Activated CD4-positive, alpha-beta T cell treated with anti-CD3 and anti-CD28 coated beads, Interleukin-2, amount 10 ng/mL, durations not matched to agents 24 days and 14 days (primary cell): ENCODE results near the gene ENAM. TPM values are rescaled to one million over a fixed set of nuclear protein-coding genes. Genes with fewer than 3 reads are reported as not detected.
A peak's percentile ranks its signal among the peaks of the same experiment; 100 is the strongest.
"Not testable (repeated sequence)": the region's sequence is repeated elsewhere in the genome, so short reads cannot be mapped to it uniquely, and the experiment has no call there.

ENCODE experiments used
- DNase-seq: peaks from one replicate; pipeline ENCODE4 v3.0.0; 2022
- H3K27ac Mint-ChIP-seq: one replicate; pipeline ENCODE4 v1.8.0; 2022; ENCODE audit warnings: mild to moderate bottlenecking, mixed read lengths
- H3K27me3 Mint-ChIP-seq: one replicate; pipeline ENCODE4 v1.8.0; 2022; ENCODE audit warnings: mixed read lengths
- H3K36me3 Mint-ChIP-seq: one replicate; pipeline ENCODE4 v1.8.0; 2022; ENCODE audit warnings: low read depth, mild to moderate bottlenecking, mixed read lengths
- H3K4me1 Mint-ChIP-seq: one replicate; pipeline ENCODE4 v1.8.0; 2021; ENCODE audit warnings: mixed read lengths
- H3K4me3 Mint-ChIP-seq: one replicate; pipeline ENCODE4 v1.8.0; 2022; ENCODE audit warnings: mild to moderate bottlenecking, moderate library complexity, mixed read lengths
- H3K9me3 Mint-ChIP-seq: one replicate; pipeline ENCODE4 v1.8.0; 2021; ENCODE audit warnings: mixed read lengths
- intact Hi-C: fragments of 100-400 bp; cut with micrococcal nuclease; formaldehyde crosslinking; loops from one replicate; pipeline ENCODE4 v1.15.1; 2023
- total RNA-seq: library from RNA; stranded (reverse); gene quantifications from 2 replicates; pipeline ENCODE4 v1.2.3, GENCODE V29; 2022

Gene ENAM
- total RNA-seq, 1 donor from 2014 or later = not detected

- Mint-ChIP-seq H3K36me3 (no peaks in the 10 kb centered on the region), H3K27ac (no peak overlapping the region), H3K4me3 (no peak overlapping the region), H3K9me3 (no peaks in the 10 kb centered on the region), H3K4me1 (peaks cover 4% of the 10 kb centered on the region), H3K27me3 (peaks cover 3% of the 10 kb centered on the region)
- DNase-seq = peak; percentile 40
- intact Hi-C loops = no loop called here
Observed at GRCh38 chr4:70637239-70637913, 8.8 kb downstream of the ENAM start.

- peak overlapping the region; percentile 59 for H3K27ac Mint-ChIP-seq
- intact Hi-C loops = no loop called here
- H3K9me3 Mint-ChIP-seq = no peaks in the 10 kb centered on the region
- H3K4me1 Mint-ChIP-seq = peaks cover 4% of the 10 kb centered on the region
- H3K36me3 Mint-ChIP-seq = no peaks in the 10 kb centered on the region
- DNase-seq = no peak
- peaks cover under 1% of the 10 kb centered on the region for H3K27me3 Mint-ChIP-seq
- H3K4me3 Mint-ChIP-seq = no peak overlapping the region
Observed at GRCh38 chr4:70640192-70640591, 11.6 kb downstream of the ENAM start.

- intact Hi-C loops = loop anchor here (5.0 to 10.0 kb wide), 3 partner anchors 37 to 1062 kb away; partner anchors contain the start of gene UTP3
- H3K36me3 Mint-ChIP-seq, H3K4me1 Mint-ChIP-seq, H3K27me3 Mint-ChIP-seq, H3K27ac Mint-ChIP-seq, H3K9me3 Mint-ChIP-seq, DNase-seq, H3K4me3 Mint-ChIP-seq: not testable (repeated sequence)
Observed at GRCh38 chr4:70650741-70651140, 22.2 kb downstream of the ENAM start.

- Mint-ChIP-seq H3K4me1 (peaks cover 3% of the 10 kb centered on the region), H3K36me3 (no peaks in the 10 kb centered on the region), H3K27ac (no peak overlapping the region), H3K4me3 (no peak overlapping the region), H3K9me3 (no peaks in the 10 kb centered on the region), H3K27me3 (peaks cover 9% of the 10 kb centered on the region)
- intact Hi-C loops = loop anchor here (2.0 to 10.0 kb wide), 4 partner anchors 35 to 1060 kb away; partner anchors contain the start of gene UTP3
- peak; percentile 62 for DNase-seq
Observed at GRCh38 chr4:70651864-70652506, 23.4 kb downstream of the ENAM start.

GRCh38 chr4:70654605-70655011, 26.1 kb downstream of the ENAM start:
- peaks cover 23% of the 10 kb centered on the region for H3K27me3 Mint-ChIP-seq
- no peak overlapping the region for H3K4me3 Mint-ChIP-seq
- no peak overlapping the region for H3K27ac Mint-ChIP-seq
- no peaks in the 10 kb centered on the region for H3K36me3 Mint-ChIP-seq
- H3K9me3 Mint-ChIP-seq = no peaks in the 10 kb centered on the region
- no peak for DNase-seq
- peaks cover 3% of the 10 kb centered on the region for H3K4me1 Mint-ChIP-seq
- intact Hi-C loops = loop anchor here (5.0 to 10.0 kb wide), 3 partner anchors 33 to 1058 kb away; partner anchors contain the start of gene UTP3

GRCh38 chr4:70657326-70657725, 28.8 kb downstream of the ENAM start:
- Mint-ChIP-seq H3K27me3 (peaks cover 25% of the 10 kb centered on the region), H3K4me1 (peaks cover 8% of the 10 kb centered on the region)
- intact Hi-C loops = loop anchor here (10.0 kb wide), 1 partner anchor 527 kb away; no protein-coding TSS in a partner anchor

GRCh38 chr4:70658418-70658817, 29.9 kb downstream of the ENAM start:
- Mint-ChIP-seq H3K4me1 (peaks cover 8% of the 10 kb centered on the region), H3K36me3 (no peaks in the 10 kb centered on the region), H3K27ac (no peak overlapping the region), H3K4me3 (no peak overlapping the region), H3K9me3 (no peaks in the 10 kb centered on the region), H3K27me3 (peaks cover 25% of the 10 kb centered on the region)
- DNase-seq = no peak
- intact Hi-C loops = loop anchor here (10.0 kb wide), 1 partner anchor 526 kb away; no protein-coding TSS in a partner anchor

More at GRCh38 chr4:70657326-70657725, 28.8 kb downstream of the ENAM start:
- Mint-ChIP-seq H3K36me3 (no peaks in the 10 kb centered on the region), H3K9me3 (no peaks in the 10 kb centered on the region), H3K27ac (no peak overlapping the region), H3K4me3 (no peak overlapping the region)
- no peak for DNase-seq

- no peaks in the 10 kb centered on the region for H3K36me3 Mint-ChIP-seq
- H3K4me1 Mint-ChIP-seq = peaks cover 8% of the 10 kb centered on the region
- no peaks in the 10 kb centered on the region for H3K9me3 Mint-ChIP-seq
- H3K27ac Mint-ChIP-seq = no peak overlapping the region
- H3K4me3 Mint-ChIP-seq = no peak overlapping the region
- intact Hi-C loops = no loop called here
- no peak for DNase-seq
- peaks cover 16% of the 10 kb centered on the region for H3K27me3 Mint-ChIP-seq
Observed at GRCh38 chr4:70660106-70660505, 31.6 kb downstream of the ENAM start.

GRCh38 chr4:70661309-70661922, 32.9 kb downstream of the ENAM start:
- H3K4me1 Mint-ChIP-seq = peaks cover 10% of the 10 kb centered on the region
- H3K27ac Mint-ChIP-seq, H3K36me3 Mint-ChIP-seq, H3K9me3 Mint-ChIP-seq, intact Hi-C loops, H3K4me3 Mint-ChIP-seq: not testable (repeated sequence)
- DNase-seq = peak; percentile 64
- H3K27me3 Mint-ChIP-seq = peaks cover 20% of the 10 kb centered on the region

- Mint-ChIP-seq H3K4me1 (peaks cover 5% of the 10 kb centered on the region), H3K9me3 (no peaks in the 10 kb centered on the region), H3K27ac (no peak within 1 kb of the TSS), H3K4me3 (no peak within 1 kb of the TSS), H3K27me3 (peaks cover 14% of the 10 kb centered on the region), H3K36me3 (no peaks in the 10 kb centered on the region)
- DNase-seq = no peak
- intact Hi-C loops = no loop called here
Observed at GRCh38 chr4:70666369-70666768, 37.8 kb downstream of the ENAM start, which contains the start of gene JCHAIN. JCHAIN (minus strand) TSS chr4:70666508; CDS start chr4:70666490, 18 bp downstream.

GRCh38 chr4:70667740-70668535, 39.4 kb downstream of the ENAM start:
- Mint-ChIP-seq H3K9me3 (no peaks in the 10 kb centered on the region), H3K36me3 (no peaks in the 10 kb centered on the region), H3K4me3 (no peak overlapping the region), H3K27ac (no peak overlapping the region), H3K4me1 (peaks cover 2% of the 10 kb centered on the region), H3K27me3 (peaks cover 15% of the 10 kb centered on the region)
- intact Hi-C loops = no loop called here
- no peak for DNase-seq

GRCh38 chr4:70670332-70671014, 41.9 kb downstream of the ENAM start:
- H3K4me3 Mint-ChIP-seq = no peak overlapping the region
- no peak overlapping the region for H3K27ac Mint-ChIP-seq
- DNase-seq = no peak
- peaks cover 27% of the 10 kb centered on the region for H3K27me3 Mint-ChIP-seq
- H3K4me1 Mint-ChIP-seq = peaks cover 4% of the 10 kb centered on the region
- intact Hi-C loops = no loop called here
- H3K9me3 Mint-ChIP-seq = no peaks in the 10 kb centered on the region
- H3K36me3 Mint-ChIP-seq = no peaks in the 10 kb centered on the region

- intact Hi-C loops = no loop called here
- no peak overlapping the region for H3K4me3 Mint-ChIP-seq
- H3K9me3 Mint-ChIP-seq = no peaks in the 10 kb centered on the region
- H3K27ac Mint-ChIP-seq = no peak overlapping the region
- H3K4me1 Mint-ChIP-seq = peaks cover 6% of the 10 kb centered on the region
- no peaks in the 10 kb centered on the region for H3K36me3 Mint-ChIP-seq
- H3K27me3 Mint-ChIP-seq = peaks cover 29% of the 10 kb centered on the region
- no peak for DNase-seq
Observed at GRCh38 chr4:70671091-70671490, 42.5 kb downstream of the ENAM start.
